HEK293 (cell line): ENCODE data around the gene KLHL35.

Experiments
- CTCF ChIA-PET: fragments of 350-600 bp; formaldehyde crosslinking; extraction: SDS; loops from one replicate; lab custom pipeline; 2021; ENCODE audit warnings: antibody characterized with exemption; lab: Yijun Ruan, JAX
- POLR2A ChIA-PET: fragments of 300-600 bp; formaldehyde crosslinking; extraction: SDS; loops from one replicate; lab custom pipeline; 2020; ENCODE audit warnings: antibody characterized with exemption, inconsistent platforms; lab: Yijun Ruan, JAX
- H3K27ac ChIP-seq: fragments of 200-500 bp; sonication (Bioruptor generic); 2 replicates; pipeline ENCODE4 v1.5.1; 2014; ENCODE audit warnings: low read depth, low read length, control low read depth, inconsistent platforms; ENCODE audit errors: extremely low read depth
- H3K36me3 ChIP-seq, 2 experiments: fragments of 200-500 bp in 1 of 2; sonication (Bioruptor generic) in 1 of 2; 1 replicate in 1 of 2; 2 replicates in 1 of 2; pipeline ENCODE4 v1.5.1; 2014 to 2017; ENCODE audit warnings: inconsistent platforms in 2 of 2, low read length in 2 of 2; ENCODE audit not compliant: control insufficient read depth in 2 of 2, insufficient read depth in 1 of 2
- H3K4me1 ChIP-seq: fragments of 200-500 bp; sonication (Bioruptor generic); 2 replicates; pipeline ENCODE4 v1.5.1; 2014; ENCODE audit warnings: mild to moderate bottlenecking, low read length, inconsistent platforms; ENCODE audit not compliant: control insufficient read depth, insufficient read depth
- H3K4me3 ChIP-seq: 2 replicates; pipeline ENCODE4 v1.5.1; 2011; ENCODE audit warnings: low read depth, mild to moderate bottlenecking, control low read depth, low read length, moderate library complexity
- H3K9me3 ChIP-seq: fragments of 200-500 bp; sonication (Bioruptor generic); 2 replicates; pipeline ENCODE4 v1.5.1; 2014; ENCODE audit warnings: low read depth, low read length, inconsistent platforms; ENCODE audit not compliant: control insufficient read depth, insufficient read depth
- KLF9 ChIP-seq: fragments of 450-650 bp; formaldehyde crosslinking; IDR thresholded peaks from 2 replicates; pipeline ENCODE4 v1.5.1; 2016; ENCODE audit warnings: missing biosample characterization, missing genetic modification characterization, low read depth
- MEIS1 ChIP-seq: sonication (generic); formaldehyde crosslinking; IDR thresholded peaks from 2 replicates; pipeline ENCODE4 v1.8.1; 2022; ENCODE audit warnings: missing genetic modification reagents, mild to moderate bottlenecking, borderline replicate concordance
- WT1 ChIP-seq: fragments of 450-650 bp; formaldehyde crosslinking; IDR thresholded peaks from 2 replicates; pipeline ENCODE4 v1.5.1; 2016; ENCODE audit warnings: missing biosample characterization, missing genetic modification characterization
- YY2 ChIP-seq: fragments of 450-650 bp; formaldehyde crosslinking; IDR thresholded peaks from 2 replicates; pipeline ENCODE4 v1.5.1; 2016; ENCODE audit warnings: missing biosample characterization, missing genetic modification characterization
- ZBTB1 ChIP-seq: fragments of 450-650 bp; formaldehyde crosslinking; IDR thresholded peaks from 2 replicates; pipeline ENCODE4 v1.5.1; 2016; ENCODE audit warnings: missing biosample characterization, missing genetic modification characterization
- ZFP37 ChIP-seq: fragments of 450-650 bp; formaldehyde crosslinking; IDR thresholded peaks from 2 replicates; pipeline ENCODE4 v1.5.1; 2016; ENCODE audit warnings: missing biosample characterization, missing genetic modification characterization
- ZNF121 ChIP-seq: fragments of 450-650 bp; formaldehyde crosslinking; IDR thresholded peaks from 2 replicates; pipeline ENCODE4 v1.5.1; 2016; ENCODE audit warnings: missing biosample characterization, missing genetic modification characterization
- ZNF132 ChIP-seq: fragments of 450-650 bp; formaldehyde crosslinking; IDR thresholded peaks from 2 replicates; pipeline ENCODE4 v1.5.1; 2017; ENCODE audit warnings: missing biosample characterization, missing genetic modification characterization, borderline replicate concordance
- ZNF138 ChIP-seq: fragments of 450-650 bp; formaldehyde crosslinking; IDR thresholded peaks from 2 replicates; pipeline ENCODE4 v1.5.1; 2016; ENCODE audit warnings: missing biosample characterization, missing genetic modification characterization, borderline replicate concordance
- ZNF146 ChIP-seq: fragments of 450-650 bp; formaldehyde crosslinking; IDR thresholded peaks from 2 replicates; pipeline ENCODE4 v1.5.1; 2016; ENCODE audit warnings: missing biosample characterization, missing genetic modification characterization
- ZNF169 ChIP-seq: fragments of 450-650 bp; formaldehyde crosslinking; IDR thresholded peaks from 2 replicates; pipeline ENCODE4 v1.5.1; 2016; ENCODE audit warnings: missing biosample characterization, missing genetic modification characterization
- ZNF2 ChIP-seq: fragments of 450-650 bp; formaldehyde crosslinking; IDR thresholded peaks from 2 replicates; pipeline ENCODE4 v1.5.1; 2016; ENCODE audit warnings: missing biosample characterization, missing genetic modification characterization
- ZNF202 ChIP-seq: fragments of 450-650 bp; formaldehyde crosslinking; IDR thresholded peaks from 2 replicates; pipeline ENCODE4 v1.5.1; 2016; ENCODE audit warnings: missing biosample characterization, missing genetic modification characterization, borderline replicate concordance
- ZNF341 ChIP-seq: fragments of 450-650 bp; formaldehyde crosslinking; IDR thresholded peaks from 2 replicates; pipeline ENCODE4; 2016; ENCODE audit warnings: low read depth, missing biosample characterization, missing genetic modification characterization
- ZNF404 ChIP-seq: fragments of 450-650 bp; formaldehyde crosslinking; IDR thresholded peaks from 2 replicates; pipeline ENCODE4 v1.5.1; 2017; ENCODE audit warnings: missing biosample characterization, missing genetic modification characterization
- ZNF416 ChIP-seq: fragments of 450-650 bp; formaldehyde crosslinking; IDR thresholded peaks from 2 replicates; pipeline ENCODE4 v1.5.1; 2016; ENCODE audit warnings: missing biosample characterization, missing genetic modification characterization
- ZNF423 ChIP-seq: fragments of 450-650 bp; formaldehyde crosslinking; IDR thresholded peaks from 2 replicates; pipeline ENCODE4 v1.5.1; 2016; ENCODE audit warnings: missing biosample characterization, missing genetic modification characterization
- ZNF426 ChIP-seq: fragments of 450-650 bp; formaldehyde crosslinking; IDR thresholded peaks from 2 replicates; pipeline ENCODE4 v1.5.1; 2017; ENCODE audit warnings: missing biosample characterization, missing genetic modification characterization, mild to moderate bottlenecking, inconsistent platforms, moderate library complexity
- ZNF473 ChIP-seq: fragments of 450-650 bp; formaldehyde crosslinking; IDR thresholded peaks from 2 replicates; pipeline ENCODE4 v1.5.1; 2017; ENCODE audit warnings: missing biosample characterization, missing genetic modification characterization
- ZNF544 ChIP-seq: fragments of 450-650 bp; formaldehyde crosslinking; IDR thresholded peaks from 2 replicates; pipeline ENCODE4 v1.5.0; 2017; ENCODE audit warnings: missing biosample characterization, missing genetic modification characterization
- ZNF596 ChIP-seq: fragments of 450-650 bp; IDR thresholded peaks from 2 replicates; pipeline ENCODE4 v1.5.0; 2018; ENCODE audit warnings: missing biosample characterization, mild to moderate bottlenecking, missing genetic modification characterization, moderate library complexity
- ZNF624 ChIP-seq: fragments of 450-650 bp; formaldehyde crosslinking; IDR thresholded peaks from 2 replicates; pipeline ENCODE4 v1.5.1; 2017; ENCODE audit warnings: missing biosample characterization, missing genetic modification characterization
- ZNF626 ChIP-seq: fragments of 450-650 bp; sonication (Bioruptor Pico); formaldehyde crosslinking; IDR thresholded peaks from 2 replicates; pipeline ENCODE4 v1.5.1; 2018; ENCODE audit warnings: missing biosample characterization, missing genetic modification characterization, inconsistent platforms
- ZNF629 ChIP-seq: fragments of 450-650 bp; formaldehyde crosslinking; IDR thresholded peaks from 2 replicates; pipeline ENCODE4 v1.5.1; 2017; ENCODE audit warnings: missing biosample characterization, missing genetic modification characterization
- ZNF660 ChIP-seq: fragments of 450-650 bp; IDR thresholded peaks from 2 replicates; pipeline ENCODE4 v1.5.1; 2018; ENCODE audit warnings: missing biosample characterization, mild to moderate bottlenecking, missing genetic modification characterization
- ZNF777 ChIP-seq: fragments of 450-650 bp; formaldehyde crosslinking; IDR thresholded peaks from 2 replicates; pipeline ENCODE4 v1.5.1; 2017; ENCODE audit warnings: missing biosample characterization, missing genetic modification characterization, borderline replicate concordance
- ZXDB ChIP-seq: fragments of 450-650 bp; formaldehyde crosslinking; IDR thresholded peaks from 2 replicates; pipeline ENCODE4 v1.5.1; 2016; ENCODE audit warnings: missing biosample characterization, missing genetic modification characterization
- TF ChIP-seq, protein P1 (sequence below): fragments of 450-650 bp; formaldehyde crosslinking; IDR thresholded peaks from 2 replicates; pipeline ENCODE4 v1.5.1; 2016; ENCODE audit warnings: missing biosample characterization, missing genetic modification characterization
- TF ChIP-seq, protein P2 (sequence below): fragments of 450-650 bp; formaldehyde crosslinking; IDR thresholded peaks from 2 replicates; pipeline ENCODE4 v1.5.1; 2017; ENCODE audit warnings: missing biosample characterization, missing genetic modification characterization
- TF ChIP-seq, protein P3 (sequence below): fragments of 450-650 bp; formaldehyde crosslinking; IDR thresholded peaks from 2 replicates; pipeline ENCODE4 v1.5.1; 2016; ENCODE audit warnings: missing biosample characterization, missing genetic modification characterization, borderline replicate concordance

KLHL35 gene

DNA sequence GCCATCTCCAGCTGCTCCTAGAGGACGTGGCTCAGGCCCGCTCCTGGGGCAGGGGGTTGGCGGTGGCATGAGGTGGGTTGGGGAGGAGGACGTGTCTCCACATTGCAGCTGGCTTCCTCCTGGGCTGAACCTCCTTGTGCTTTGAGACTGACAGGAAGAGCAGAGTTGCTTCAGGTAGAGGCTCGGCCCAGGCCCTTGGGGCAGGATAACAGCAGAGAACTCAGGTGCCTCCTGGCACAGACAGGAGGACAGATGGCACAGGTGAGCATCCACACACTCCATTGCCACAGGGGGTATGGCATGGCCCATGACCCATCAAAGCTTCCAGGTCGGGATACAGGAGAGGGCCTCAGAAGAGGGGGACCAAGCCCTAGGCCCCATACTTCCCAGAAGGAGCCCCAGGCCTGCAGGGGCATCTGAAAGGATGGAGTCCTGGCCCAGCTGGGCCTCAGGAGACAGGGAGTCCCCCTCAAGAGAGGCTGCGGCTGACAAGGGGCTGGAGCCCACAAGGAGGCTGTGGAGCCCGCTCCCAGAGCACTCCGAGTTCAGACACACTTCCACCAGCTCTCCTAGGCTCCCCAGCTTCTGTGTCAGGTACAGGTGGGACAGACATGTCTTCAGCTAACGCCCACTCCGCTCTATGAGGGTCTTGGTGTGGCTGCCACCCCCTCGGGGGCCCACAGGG is 2.0 kb upstream of the KLHL35 start (continued):
- TF ChIP-seq, protein P1, sequence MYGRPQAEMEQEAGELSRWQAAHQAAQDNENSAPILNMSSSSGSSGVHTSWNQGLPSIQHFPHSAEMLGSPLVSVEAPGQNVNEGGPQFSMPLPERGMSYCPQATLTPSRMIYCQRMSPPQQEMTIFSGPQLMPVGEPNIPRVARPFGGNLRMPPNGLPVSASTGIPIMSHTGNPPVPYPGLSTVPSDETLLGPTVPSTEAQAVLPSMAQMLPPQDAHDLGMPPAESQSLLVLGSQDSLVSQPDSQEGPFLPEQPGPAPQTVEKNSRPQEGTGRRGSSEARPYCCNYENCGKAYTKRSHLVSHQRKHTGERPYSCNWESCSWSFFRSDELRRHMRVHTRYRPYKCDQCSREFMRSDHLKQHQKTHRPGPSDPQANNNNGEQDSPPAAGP (tag by site-specific recombination), result no peak

DNA sequence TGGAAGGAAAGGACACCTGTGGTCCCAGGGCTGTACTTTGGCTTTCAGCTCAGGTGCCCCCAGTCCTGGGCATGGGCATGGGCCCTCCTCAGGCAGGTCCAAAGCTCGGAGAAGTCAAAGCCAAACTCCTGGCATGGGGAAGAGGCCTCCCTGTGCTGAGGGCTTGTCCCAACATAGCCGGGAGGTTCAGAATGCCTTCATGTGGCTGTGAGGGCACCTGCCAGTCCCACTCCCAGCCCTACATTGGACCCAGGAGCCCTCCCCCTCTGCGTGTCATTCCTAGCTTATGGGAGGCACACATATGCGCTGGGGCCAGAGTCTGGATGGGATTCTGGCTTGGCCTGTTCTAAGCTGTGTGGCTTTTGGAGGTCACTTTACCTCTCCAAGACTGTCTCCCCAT is 1.0 kb upstream of the KLHL35 start:
- no peaks in the 10 kb centered on the region for H3K9me3 ChIP-seq
- H3K27ac ChIP-seq, result no peak overlapping the region
- POLR2A ChIA-PET, result no interaction called here
- CTCF ChIA-PET, result interaction anchor here (1.2 to 3.5 kb wide), 3 partner anchors 11 to 45 kb away, joined by 3 to 20 read pairs (median 10); no protein-coding TSS in a partner anchor
- H3K36me3 ChIP-seq, result no peaks in the 10 kb centered on the region
- no peak overlapping the region for H3K4me3 ChIP-seq
- TF ChIP-seq ZFP37 (tag by site-specific recombination), result no peak
- no peak for TF ChIP-seq ZNF404 (tag by site-specific recombination)
- no peak for TF ChIP-seq ZNF426 (tag by site-specific recombination)
- TF ChIP-seq ZNF138, result no peak
- TF ChIP-seq ZNF202 (tag by site-specific recombination), result no peak
- no peak for TF ChIP-seq ZNF660 (tag by site-specific recombination)
- no peak for TF ChIP-seq ZNF473 (tag by site-specific recombination)
- TF ChIP-seq KLF9, result no peak
- no peak for TF ChIP-seq ZNF423
- TF ChIP-seq, protein P2, sequence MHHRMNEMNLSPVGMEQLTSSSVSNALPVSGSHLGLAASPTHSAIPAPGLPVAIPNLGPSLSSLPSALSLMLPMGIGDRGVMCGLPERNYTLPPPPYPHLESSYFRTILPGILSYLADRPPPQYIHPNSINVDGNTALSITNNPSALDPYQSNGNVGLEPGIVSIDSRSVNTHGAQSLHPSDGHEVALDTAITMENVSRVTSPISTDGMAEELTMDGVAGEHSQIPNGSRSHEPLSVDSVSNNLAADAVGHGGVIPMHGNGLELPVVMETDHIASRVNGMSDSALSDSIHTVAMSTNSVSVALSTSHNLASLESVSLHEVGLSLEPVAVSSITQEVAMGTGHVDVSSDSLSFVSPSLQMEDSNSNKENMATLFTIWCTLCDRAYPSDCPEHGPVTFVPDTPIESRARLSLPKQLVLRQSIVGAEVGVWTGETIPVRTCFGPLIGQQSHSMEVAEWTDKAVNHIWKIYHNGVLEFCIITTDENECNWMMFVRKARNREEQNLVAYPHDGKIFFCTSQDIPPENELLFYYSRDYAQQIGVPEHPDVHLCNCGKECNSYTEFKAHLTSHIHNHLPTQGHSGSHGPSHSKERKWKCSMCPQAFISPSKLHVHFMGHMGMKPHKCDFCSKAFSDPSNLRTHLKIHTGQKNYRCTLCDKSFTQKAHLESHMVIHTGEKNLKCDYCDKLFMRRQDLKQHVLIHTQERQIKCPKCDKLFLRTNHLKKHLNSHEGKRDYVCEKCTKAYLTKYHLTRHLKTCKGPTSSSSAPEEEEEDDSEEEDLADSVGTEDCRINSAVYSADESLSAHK (tag by site-specific recombination), result no peak
- TF ChIP-seq ZXDB (tag by site-specific recombination), result no peak
- TF ChIP-seq MEIS1 (CRISPR knock-in tag), result no peak
- TF ChIP-seq ZNF544 (tag by site-specific recombination), result no peak
- TF ChIP-seq ZNF777 (tag by site-specific recombination), result no peak
- no peak for TF ChIP-seq ZNF626 (tag by site-specific recombination)
- no peaks in the 10 kb centered on the region for H3K4me1 ChIP-seq

DNA sequence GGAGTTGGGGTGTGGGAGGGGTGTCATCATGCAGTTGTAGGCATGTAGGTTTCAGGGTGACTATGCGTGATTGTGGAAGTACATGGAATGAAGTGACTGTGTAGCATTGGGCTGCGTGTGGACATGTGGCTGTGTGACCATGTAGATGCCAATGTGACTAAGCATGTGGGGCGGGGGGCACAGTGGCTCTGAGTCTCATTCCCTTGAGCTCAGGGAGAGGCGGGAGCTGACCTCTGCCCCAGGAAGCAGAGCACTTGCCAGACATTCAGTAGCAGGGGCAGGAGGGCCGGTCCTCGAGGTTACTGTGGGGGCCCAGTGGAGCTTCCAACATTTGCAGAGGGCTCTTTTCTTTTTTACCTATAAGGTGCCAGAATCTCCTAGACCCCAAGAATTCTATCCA is 440 bp upstream of the KLHL35 start:
- no peak overlapping the region for H3K27ac ChIP-seq
- no peaks in the 10 kb centered on the region for H3K4me1 ChIP-seq
- no peaks in the 10 kb centered on the region for H3K36me3 ChIP-seq
- ChIA-PET POLR2A (no interaction called here), CTCF (interaction anchor here (1.2 to 3.5 kb wide), 3 partner anchors 12 to 44 kb away, joined by 3 to 20 read pairs (median 10); no protein-coding TSS in a partner anchor)
- no peak overlapping the region for H3K4me3 ChIP-seq
- no peaks in the 10 kb centered on the region for H3K9me3 ChIP-seq
- no peak for TF ChIP-seq ZNF146 (tag by site-specific recombination)
- TF ChIP-seq YY2 (tag by site-specific recombination), result no peak
- TF ChIP-seq ZNF132 (tag by site-specific recombination), result no peak
- TF ChIP-seq ZNF624 (tag by site-specific recombination), result no peak
- no peak for TF ChIP-seq ZNF169 (tag by site-specific recombination)
- no peak for TF ChIP-seq ZNF121 (tag by site-specific recombination)
- TF ChIP-seq ZNF596 (tag by site-specific recombination), result no peak
- TF ChIP-seq, protein P3, sequence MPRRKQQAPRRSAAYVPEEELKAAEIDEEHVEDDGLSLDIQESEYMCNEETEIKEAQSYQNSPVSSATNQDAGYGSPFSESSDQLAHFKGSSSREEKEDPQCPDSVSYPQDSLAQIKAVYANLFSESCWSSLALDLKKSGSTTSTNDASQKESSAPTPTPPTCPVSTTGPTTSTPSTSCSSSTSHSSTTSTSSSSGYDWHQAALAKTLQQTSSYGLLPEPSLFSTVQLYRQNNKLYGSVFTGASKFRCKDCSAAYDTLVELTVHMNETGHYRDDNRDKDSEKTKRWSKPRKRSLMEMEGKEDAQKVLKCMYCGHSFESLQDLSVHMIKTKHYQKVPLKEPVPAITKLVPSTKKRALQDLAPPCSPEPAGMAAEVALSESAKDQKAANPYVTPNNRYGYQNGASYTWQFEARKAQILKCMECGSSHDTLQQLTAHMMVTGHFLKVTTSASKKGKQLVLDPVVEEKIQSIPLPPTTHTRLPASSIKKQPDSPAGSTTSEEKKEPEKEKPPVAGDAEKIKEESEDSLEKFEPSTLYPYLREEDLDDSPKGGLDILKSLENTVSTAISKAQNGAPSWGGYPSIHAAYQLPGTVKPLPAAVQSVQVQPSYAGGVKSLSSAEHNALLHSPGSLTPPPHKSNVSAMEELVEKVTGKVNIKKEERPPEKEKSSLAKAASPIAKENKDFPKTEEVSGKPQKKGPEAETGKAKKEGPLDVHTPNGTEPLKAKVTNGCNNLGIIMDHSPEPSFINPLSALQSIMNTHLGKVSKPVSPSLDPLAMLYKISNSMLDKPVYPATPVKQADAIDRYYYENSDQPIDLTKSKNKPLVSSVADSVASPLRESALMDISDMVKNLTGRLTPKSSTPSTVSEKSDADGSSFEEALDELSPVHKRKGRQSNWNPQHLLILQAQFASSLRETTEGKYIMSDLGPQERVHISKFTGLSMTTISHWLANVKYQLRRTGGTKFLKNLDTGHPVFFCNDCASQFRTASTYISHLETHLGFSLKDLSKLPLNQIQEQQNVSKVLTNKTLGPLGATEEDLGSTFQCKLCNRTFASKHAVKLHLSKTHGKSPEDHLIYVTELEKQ (tag by site-specific recombination), result no peak
- no peak for TF ChIP-seq ZNF2
- TF ChIP-seq ZNF341 (tag by site-specific recombination), result no peak
- TF ChIP-seq ZNF416 (tag by site-specific recombination), result no peak
- no peak for TF ChIP-seq ZBTB1
- no peak for TF ChIP-seq WT1 (tag by site-specific recombination)
- TF ChIP-seq ZNF629 (tag by site-specific recombination), result no peak
